Osteoblast (primary cell): ENCODE data around the gene INSC. TPM values are rescaled to one million over a fixed set of nuclear protein-coding genes. Genes with fewer than 3 reads are reported as not detected.
A peak's percentile ranks its signal among the peaks of the same experiment; 100 is the strongest.

Source experiments
- DNase-seq: peaks from one replicate; pipeline ENCODE4 v3.0.0; 2011; ENCODE audit warnings: low spot score, mixed read lengths; ENCODE audit not compliant: insufficient read length; ENCODE audit errors: missing footprints
- H2AFZ ChIP-seq: 2 replicates; pipeline ENCODE4 v1.6.0; 2011; ENCODE audit warnings: mild to moderate bottlenecking, low read length
- H3K27ac ChIP-seq: 2 replicates; pipeline ENCODE4 v1.5.1; 2011; ENCODE audit warnings: mild to moderate bottlenecking, low read depth, low read length, moderate library complexity
- H3K27me3 ChIP-seq: 2 replicates; pipeline ENCODE4 v1.6.0; 2012; ENCODE audit warnings: mild to moderate bottlenecking, control low read depth, inconsistent platforms, low read length, moderate library complexity; ENCODE audit not compliant: insufficient read depth
- H3K36me3 ChIP-seq: 2 replicates; pipeline ENCODE4 v1.5.1; 2011; ENCODE audit warnings: mild to moderate bottlenecking, low read length, control low read depth, moderate library complexity; ENCODE audit not compliant: insufficient read depth
- H3K4me1 ChIP-seq: 2 replicates; pipeline ENCODE4 v1.5.1; 2011; ENCODE audit warnings: mild to moderate bottlenecking, low read length, control low read depth, moderate library complexity; ENCODE audit not compliant: insufficient read depth
- H3K4me2 ChIP-seq: 2 replicates; pipeline ENCODE4 v1.6.0; 2011; ENCODE audit warnings: mild to moderate bottlenecking, low read length; ENCODE audit not compliant: insufficient read depth
- H3K4me3 ChIP-seq: fragments of 200-600 bp; sonication (generic); 3 replicates; pipeline ENCODE4 v1.5.1; 2012; ENCODE audit warnings: mild to moderate bottlenecking, low read length, inconsistent platforms; ENCODE audit not compliant: insufficient read depth
- H3K79me2 ChIP-seq: 2 replicates; pipeline ENCODE4 v1.6.0; 2012; ENCODE audit warnings: mild to moderate bottlenecking, low read length, control low read depth, inconsistent platforms; ENCODE audit not compliant: insufficient read depth
- H3K9me3 ChIP-seq: 2 replicates; pipeline ENCODE4 v1.5.1; 2011; ENCODE audit warnings: low read depth, low read length, control low read depth
- H4K20me1 ChIP-seq: 2 replicates; pipeline ENCODE4 v1.6.0; 2012; ENCODE audit warnings: mild to moderate bottlenecking, low read length, control low read depth; ENCODE audit not compliant: insufficient read depth
- CTCF ChIP-seq: IDR thresholded peaks from 2 replicates; pipeline ENCODE4 v1.5.1; 2011; ENCODE audit warnings: mild to moderate bottlenecking, low read depth, low read length, moderate library complexity; ENCODE audit errors: extremely low read depth
- total RNA-seq: library from RNA; depleted of rRNA; stranded (reverse); fragments of >200 nt; gene quantifications from 2 replicates; pipeline ENCODE4 v1.2.3, GENCODE V29; 2012

INSC gene
- total RNA-seq, 1 donor: 0.72 TPM

- H3K36me3 ChIP-seq: no peaks in the 10 kb centered on the region
- H3K4me2 ChIP-seq: peak overlapping the region; percentile 27
- H3K4me3 ChIP-seq: no peak overlapping the region
- no peaks in the 10 kb centered on the region for H3K79me2 ChIP-seq
- H2AFZ ChIP-seq: peak overlapping the region; percentile 50
- H3K27me3 ChIP-seq: no peaks in the 10 kb centered on the region
- H3K4me1 ChIP-seq: peaks cover 10% of the 10 kb centered on the region
- no peaks in the 10 kb centered on the region for H4K20me1 ChIP-seq
- DNase-seq: no peak
- no peaks in the 10 kb centered on the region for H3K9me3 ChIP-seq
- TF ChIP-seq CTCF: no peak
- no peak overlapping the region for H3K27ac ChIP-seq
Measured at GRCh38 chr11:15179167-15179566, 64.4 kb downstream of the INSC start.

GRCh38 chr11:15180212-15180792 lies 65.6 kb downstream of the INSC start:
- no peak overlapping the region for H3K4me2 ChIP-seq
- no peak overlapping the region for H3K27ac ChIP-seq
- DNase-seq: no peak
- TF ChIP-seq CTCF: no peak
- no peaks in the 10 kb centered on the region for H3K36me3 ChIP-seq
- peaks cover 12% of the 10 kb centered on the region for H3K4me1 ChIP-seq
- no peaks in the 10 kb centered on the region for H3K79me2 ChIP-seq
- H2AFZ ChIP-seq: no peak overlapping the region
- H3K27me3 ChIP-seq: no peaks in the 10 kb centered on the region
- no peaks in the 10 kb centered on the region for H3K9me3 ChIP-seq
- H4K20me1 ChIP-seq: no peaks in the 10 kb centered on the region
- no peak overlapping the region for H3K4me3 ChIP-seq

- H3K27ac ChIP-seq: no peak overlapping the region
- no peaks in the 10 kb centered on the region for H3K9me3 ChIP-seq
- no peak overlapping the region for H2AFZ ChIP-seq
- no peaks in the 10 kb centered on the region for H4K20me1 ChIP-seq
- no peak for TF ChIP-seq CTCF
- no peaks in the 10 kb centered on the region for H3K27me3 ChIP-seq
- H3K4me2 ChIP-seq: no peak overlapping the region
- no peak overlapping the region for H3K4me3 ChIP-seq
- DNase-seq: no peak
- peaks cover 12% of the 10 kb centered on the region for H3K4me1 ChIP-seq
- H3K36me3 ChIP-seq: no peaks in the 10 kb centered on the region
- H3K79me2 ChIP-seq: no peaks in the 10 kb centered on the region
Measured at GRCh38 chr11:15182372-15182771, 67.6 kb downstream of the INSC start.

GRCh38 chr11:15185021-15185420 lies 70.3 kb downstream of the INSC start:
- H3K79me2 ChIP-seq: no peaks in the 10 kb centered on the region
- H3K4me2 ChIP-seq: no peak overlapping the region
- H3K27me3 ChIP-seq: no peaks in the 10 kb centered on the region
- H3K4me3 ChIP-seq: no peak overlapping the region
- no peak overlapping the region for H3K27ac ChIP-seq
- no peaks in the 10 kb centered on the region for H4K20me1 ChIP-seq
- no peak for DNase-seq
- peaks cover 5% of the 10 kb centered on the region for H3K4me1 ChIP-seq
- H3K36me3 ChIP-seq: no peaks in the 10 kb centered on the region
- no peaks in the 10 kb centered on the region for H3K9me3 ChIP-seq
- TF ChIP-seq CTCF: no peak
- no peak overlapping the region for H2AFZ ChIP-seq
